SK-N-SH (cell line): ENCODE results near the gene C1S. TPM values are rescaled to one million over a fixed set of nuclear protein-coding genes. Genes with fewer than 3 reads are reported as not detected.

Source experiments
- CTCF ChIA-PET: fragments of 300-600, 350-600 bp; formaldehyde crosslinking; extraction: SDS; loops from one replicate; lab custom pipeline; 2021; lab: Yijun Ruan, JAX
- POLR2A ChIA-PET: fragments of 350-600 bp; sonication (Branson Sonifier 250); formaldehyde crosslinking; extraction: SDS; loops from one replicate; lab custom pipeline; 2020; ENCODE audit warnings: antibody characterized with exemption, inconsistent platforms; lab: Yijun Ruan, JAX
- DNase-seq: peaks from one replicate; pipeline ENCODE4 v3.0.0; 2012
- H2AFZ ChIP-seq: fragments of 200-600 bp; sonication (generic); 2 replicates; pipeline ENCODE4 v1.8.1; 2016; ENCODE audit warnings: antibody characterized with exemption, mild to moderate bottlenecking, low read depth
- H3F3A ChIP-seq: fragments of 200-600 bp; sonication (generic); replicated peaks from 2 replicates; pipeline ENCODE3; 2016; ENCODE audit warnings: antibody characterized with exemption, mild to moderate bottlenecking; ENCODE audit not compliant: insufficient read depth
- H3K27ac ChIP-seq, 2 experiments: fragments of 200-500 bp in 1 of 2; fragments of 200-600 bp in 1 of 2; sonication (Bioruptor generic) in 1 of 2; sonication (generic), shearing (Covaris generic) in 1 of 2; 2 replicates each; pipeline versions ENCODE4 v1.5.1 to v1.6.1; 2014 to 2016; ENCODE audit warnings: low read depth in 2 of 2, inconsistent platforms in 1 of 2, low read length in 1 of 2, mild to moderate bottlenecking in 1 of 2, mixed read lengths in 1 of 2
- H3K27me3 ChIP-seq: fragments of 200-600 bp; sonication (generic), shearing (Covaris generic); 2 replicates; pipeline ENCODE4 v1.6.1; 2016; ENCODE audit warnings: mixed run types; ENCODE audit not compliant: insufficient read depth
- H3K36me3 ChIP-seq, 2 experiments: fragments of 200-500 bp in 1 of 2; fragments of 200-600 bp in 1 of 2; sonication (Bioruptor generic) in 1 of 2; sonication (generic) in 1 of 2; replicated peaks in 1 of 2; 2 replicates each; pipeline versions ENCODE3 to v1.5.1; 2014 to 2016; ENCODE audit warnings: low read length in 1 of 2, mild to moderate bottlenecking in 1 of 2; ENCODE audit not compliant: insufficient read depth in 2 of 2, control insufficient read depth in 1 of 2
- H3K4me1 ChIP-seq, 2 experiments: fragments of 200-500 bp in 1 of 2; fragments of 200-600 bp in 1 of 2; sonication (Bioruptor generic) in 1 of 2; sonication (generic), shearing (Covaris generic) in 1 of 2; 2 replicates each; pipeline versions ENCODE4 v1.5.1 to v1.6.1; 2014 to 2016; ENCODE audit warnings: low read depth in 1 of 2, low read length in 1 of 2, mixed run types in 1 of 2; ENCODE audit not compliant: insufficient read depth in 2 of 2, control insufficient read depth in 1 of 2
- H3K4me2 ChIP-seq: fragments of 200-600 bp; sonication (generic), shearing (Covaris generic); 2 replicates; pipeline ENCODE4 v1.6.1; 2017; ENCODE audit warnings: mixed run types
- H3K4me3 ChIP-seq, 2 experiments: fragments of 200-500 bp in 1 of 2; fragments of 200-600 bp in 1 of 2; sonication (Bioruptor generic) in 1 of 2; sonication (generic), shearing (Covaris generic) in 1 of 2; 2 replicates each; pipeline versions ENCODE4 v1.5.1 to v1.8.1; 2014 to 2016; ENCODE audit warnings: low read depth in 2 of 2, inconsistent platforms in 1 of 2, low read length in 1 of 2, mild to moderate bottlenecking in 1 of 2, mixed read lengths in 1 of 2, moderate library complexity in 1 of 2
- H3K79me2 ChIP-seq: fragments of 200-600 bp; sonication (generic); 2 replicates; pipeline ENCODE4 v1.8.1; 2017; ENCODE audit warnings: mild to moderate bottlenecking; ENCODE audit not compliant: insufficient read depth
- H3K9ac ChIP-seq: fragments of 200-600 bp; sonication (generic); 2 replicates; pipeline ENCODE4 v1.6.1; 2017; ENCODE audit warnings: mixed run types
- H3K9me2 ChIP-seq: fragments of 200-600 bp; sonication (generic); 2 replicates; pipeline ENCODE4 v1.6.1; 2017; ENCODE audit warnings: mixed run types
- H3K9me3 ChIP-seq: fragments of 200-600 bp; sonication (generic); 2 replicates; pipeline ENCODE4 v1.6.1; 2017; ENCODE audit warnings: mixed run types, mild to moderate bottlenecking, moderate library complexity
- H4K20me1 ChIP-seq: fragments of 200-600 bp; sonication (generic); 2 replicates; pipeline ENCODE4 v1.6.1; 2017; ENCODE audit warnings: mild to moderate bottlenecking, mixed run types; ENCODE audit not compliant: insufficient read depth
- CHD2 ChIP-seq: fragments of 150-350 bp; IDR thresholded peaks from 2 replicates; pipeline ENCODE4 v1.6.1; 2018; ENCODE audit warnings: low read length; ENCODE audit not compliant: partially characterized antibody
- ELF1 ChIP-seq: IDR thresholded peaks from 2 replicates; pipeline ENCODE4 v1.4.0; 2012
- EZH2phosphoT487 ChIP-seq: fragments of 200-600 bp; sonication (generic); IDR thresholded peaks from 2 replicates; pipeline ENCODE4 v1.6.1; 2017; ENCODE audit warnings: low read depth, mixed run types, mild to moderate bottlenecking, antibody characterized with exemption, moderate library complexity, borderline replicate concordance
- FOXM1 ChIP-seq: IDR thresholded peaks from 2 replicates; pipeline ENCODE4 v1.4.0; 2012; ENCODE audit warnings: low read depth, mild to moderate bottlenecking
- GATA2 ChIP-seq: sonication (generic); formaldehyde crosslinking; IDR thresholded peaks from 2 replicates; pipeline ENCODE4 v1.5.0; 2020; ENCODE audit warnings: mild to moderate bottlenecking, missing genetic modification reagents
- IRF3 ChIP-seq: fragments of 150-350 bp; IDR thresholded peaks from 2 replicates; pipeline ENCODE4 v1.6.1; 2016; ENCODE audit warnings: mild to moderate bottlenecking, low read depth, low read length
- MEF2A ChIP-seq: IDR thresholded peaks from 2 replicates; pipeline ENCODE4 v1.4.0; 2012; ENCODE audit warnings: low read depth, borderline replicate concordance
- NRF1 ChIP-seq: IDR thresholded peaks from 2 replicates; pipeline ENCODE4 v1.6.1; 2012; ENCODE audit warnings: low read depth, mild to moderate bottlenecking, low read length
- PBX3 ChIP-seq: IDR thresholded peaks from 2 replicates; pipeline ENCODE4; 2012
- POLR2AphosphoS5 ChIP-seq: IDR thresholded peaks from 2 replicates; pipeline ENCODE4 v1.6.1; 2012; ENCODE audit warnings: low read depth, low read length
- RFX5 ChIP-seq: IDR thresholded peaks from 2 replicates; pipeline ENCODE4 v1.6.1; 2012; ENCODE audit warnings: mild to moderate bottlenecking, improper control_type of control experiment, low read length
- SIN3A ChIP-seq: IDR thresholded peaks from 2 replicates; pipeline ENCODE4 v1.6.1; 2012; ENCODE audit warnings: low read depth, mild to moderate bottlenecking, low read length, moderate library complexity, borderline replicate concordance
- SMC3 ChIP-seq: IDR thresholded peaks from 2 replicates; pipeline ENCODE4 v1.6.1; 2012; ENCODE audit warnings: low read depth, low read length, improper control_type of control experiment
- TAF1 ChIP-seq: IDR thresholded peaks from 2 replicates; pipeline ENCODE4 v1.6.1; 2012; ENCODE audit warnings: low read depth, mild to moderate bottlenecking, low read length, moderate library complexity, borderline replicate concordance
- TCF12 ChIP-seq: IDR thresholded peaks from 2 replicates; pipeline ENCODE4 v1.4.0; 2012
- TEAD4 ChIP-seq: IDR thresholded peaks from 2 replicates; pipeline ENCODE4 v1.4.0; 2012; ENCODE audit warnings: mild to moderate bottlenecking, borderline replicate concordance; ENCODE audit not compliant: insufficient read depth
- USF2 ChIP-seq: fragments of 150-350 bp; IDR thresholded peaks from 2 replicates; pipeline ENCODE4 v1.6.1; 2017; ENCODE audit warnings: antibody characterized with exemption, low read length, low read depth, borderline replicate concordance
- YY1 ChIP-seq: IDR thresholded peaks from 2 replicates; pipeline ENCODE4 v1.4.0; 2012; ENCODE audit warnings: low read depth, mild to moderate bottlenecking
- WGBS: methylation state at CpG from one replicate; pipeline ENCODE4 v1.1.6; 2017; ENCODE audit warnings: low lambda C conversion rate; 5-methylcytosine and 5-hydroxymethylcytosine counted together
- polyA plus RNA-seq, 3 experiments: library from polyadenylated mRNA; depleted of rRNA; stranded (reverse); fragments of >200 nt; gene quantifications; 2 replicates each; pipeline ENCODE4 v1.2.3, GENCODE V29; 2012
- TF ChIP-seq, protein P1 (sequence below): IDR thresholded peaks from 2 replicates; pipeline ENCODE4 v1.6.1; 2012; ENCODE audit warnings: mild to moderate bottlenecking, low read depth, low read length, moderate library complexity
- TF ChIP-seq, protein P2 (sequence below): fragments of 200-600 bp; sonication (generic); IDR thresholded peaks from 2 replicates; pipeline ENCODE4 v1.6.1; 2017; ENCODE audit warnings: antibody characterized with exemption, mild to moderate bottlenecking, moderate library complexity

Gene C1S
- polyA plus RNA-seq, 1 of the 3 experiments (the other 2 are of a cell fraction) = 14.5 TPM

- H3F3A ChIP-seq = no peaks in the 10 kb centered on the region
- POLR2A ChIA-PET = no interaction called here
- WGBS = 82% methylated on average over 9 of the region's 9 CpGs
- H3K4me2 ChIP-seq = no peak overlapping the region
- no peak overlapping the region for H3K4me3 ChIP-seq
- TF ChIP-seq YY1 (no peak), USF2 (no peak), SIN3A (no peak), NRF1 (no peak), SMC3 (no peak), TCF12 (no peak), FOXM1 (no peak), TEAD4 (no peak), EZH2phosphoT487 (no peak), TAF1 (no peak), GATA2 (CRISPR knock-in tag) (no peak)
- no peaks in the 10 kb centered on the region for H3K9me2 ChIP-seq
- no peak overlapping the region for H2AFZ ChIP-seq
- H3K27ac ChIP-seq = no peak overlapping the region
- H3K4me1 ChIP-seq = peaks cover 0 to 8% of the 10 kb centered on the region in 2 experiments; a peak in 2 of 4 replicates
- CTCF ChIA-PET = no interaction called here
- H4K20me1 ChIP-seq = no peaks in the 10 kb centered on the region
- H3K9me3 ChIP-seq = no peaks in the 10 kb centered on the region
- DNase-seq = no peak
- H3K36me3 ChIP-seq = no peaks in the 10 kb centered on the region
- no peaks in the 10 kb centered on the region for H3K79me2 ChIP-seq
- no peak overlapping the region for H3K9ac ChIP-seq
- peaks cover 10% of the 10 kb centered on the region; the same call in 1 of the 2 replicates for H3K27me3 ChIP-seq
Observed at GRCh38 chr12:7116916-7117315, 56.4 kb downstream of the C1S start.

GRCh38 chr12:7117670-7118069 lies 57.2 kb downstream of the C1S start:
- WGBS = 63% methylated on average over 3 of the region's 3 CpGs
- TF ChIP-seq POLR2AphosphoS5 (no peak), NRF1 (no peak), MEF2A (no peak), PBX3 (no peak), RFX5 (no peak), IRF3 (no peak), FOXM1 (no peak), SMC3 (no peak), CHD2 (no peak), ELF1 (no peak)
- TF ChIP-seq, protein P1, sequence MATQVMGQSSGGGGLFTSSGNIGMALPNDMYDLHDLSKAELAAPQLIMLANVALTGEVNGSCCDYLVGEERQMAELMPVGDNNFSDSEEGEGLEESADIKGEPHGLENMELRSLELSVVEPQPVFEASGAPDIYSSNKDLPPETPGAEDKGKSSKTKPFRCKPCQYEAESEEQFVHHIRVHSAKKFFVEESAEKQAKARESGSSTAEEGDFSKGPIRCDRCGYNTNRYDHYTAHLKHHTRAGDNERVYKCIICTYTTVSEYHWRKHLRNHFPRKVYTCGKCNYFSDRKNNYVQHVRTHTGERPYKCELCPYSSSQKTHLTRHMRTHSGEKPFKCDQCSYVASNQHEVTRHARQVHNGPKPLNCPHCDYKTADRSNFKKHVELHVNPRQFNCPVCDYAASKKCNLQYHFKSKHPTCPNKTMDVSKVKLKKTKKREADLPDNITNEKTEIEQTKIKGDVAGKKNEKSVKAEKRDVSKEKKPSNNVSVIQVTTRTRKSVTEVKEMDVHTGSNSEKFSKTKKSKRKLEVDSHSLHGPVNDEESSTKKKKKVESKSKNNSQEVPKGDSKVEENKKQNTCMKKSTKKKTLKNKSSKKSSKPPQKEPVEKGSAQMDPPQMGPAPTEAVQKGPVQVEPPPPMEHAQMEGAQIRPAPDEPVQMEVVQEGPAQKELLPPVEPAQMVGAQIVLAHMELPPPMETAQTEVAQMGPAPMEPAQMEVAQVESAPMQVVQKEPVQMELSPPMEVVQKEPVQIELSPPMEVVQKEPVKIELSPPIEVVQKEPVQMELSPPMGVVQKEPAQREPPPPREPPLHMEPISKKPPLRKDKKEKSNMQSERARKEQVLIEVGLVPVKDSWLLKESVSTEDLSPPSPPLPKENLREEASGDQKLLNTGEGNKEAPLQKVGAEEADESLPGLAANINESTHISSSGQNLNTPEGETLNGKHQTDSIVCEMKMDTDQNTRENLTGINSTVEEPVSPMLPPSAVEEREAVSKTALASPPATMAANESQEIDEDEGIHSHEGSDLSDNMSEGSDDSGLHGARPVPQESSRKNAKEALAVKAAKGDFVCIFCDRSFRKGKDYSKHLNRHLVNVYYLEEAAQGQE = no peak
- TF ChIP-seq, protein P2, sequence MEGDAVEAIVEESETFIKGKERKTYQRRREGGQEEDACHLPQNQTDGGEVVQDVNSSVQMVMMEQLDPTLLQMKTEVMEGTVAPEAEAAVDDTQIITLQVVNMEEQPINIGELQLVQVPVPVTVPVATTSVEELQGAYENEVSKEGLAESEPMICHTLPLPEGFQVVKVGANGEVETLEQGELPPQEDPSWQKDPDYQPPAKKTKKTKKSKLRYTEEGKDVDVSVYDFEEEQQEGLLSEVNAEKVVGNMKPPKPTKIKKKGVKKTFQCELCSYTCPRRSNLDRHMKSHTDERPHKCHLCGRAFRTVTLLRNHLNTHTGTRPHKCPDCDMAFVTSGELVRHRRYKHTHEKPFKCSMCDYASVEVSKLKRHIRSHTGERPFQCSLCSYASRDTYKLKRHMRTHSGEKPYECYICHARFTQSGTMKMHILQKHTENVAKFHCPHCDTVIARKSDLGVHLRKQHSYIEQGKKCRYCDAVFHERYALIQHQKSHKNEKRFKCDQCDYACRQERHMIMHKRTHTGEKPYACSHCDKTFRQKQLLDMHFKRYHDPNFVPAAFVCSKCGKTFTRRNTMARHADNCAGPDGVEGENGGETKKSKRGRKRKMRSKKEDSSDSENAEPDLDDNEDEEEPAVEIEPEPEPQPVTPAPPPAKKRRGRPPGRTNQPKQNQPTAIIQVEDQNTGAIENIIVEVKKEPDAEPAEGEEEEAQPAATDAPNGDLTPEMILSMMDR = no peak

More at GRCh38 chr12:7117670-7118069, 57.2 kb downstream of the C1S start:
- Histone ChIP-seq H3K4me2 (no peak overlapping the region), H2AFZ (no peak overlapping the region), H3K27me3 (peaks cover 10% of the 10 kb centered on the region; the same call in 1 of the 2 replicates), H3K9me2 (no peaks in the 10 kb centered on the region), H3K79me2 (no peaks in the 10 kb centered on the region), H3K4me3 (no peak overlapping the region), H3K9me3 (no peaks in the 10 kb centered on the region), H3K27ac (no peak overlapping the region), H3K36me3 (no peaks in the 10 kb centered on the region), H4K20me1 (no peaks in the 10 kb centered on the region), H3K9ac (no peak overlapping the region), H3K4me1 (peaks cover 0 to 8% of the 10 kb centered on the region in 2 experiments; a peak in 2 of 4 replicates), H3F3A (no peaks in the 10 kb centered on the region)
- DNase-seq = no peak
- POLR2A ChIA-PET = no interaction called here
- CTCF ChIA-PET = interaction anchor here (1.2 kb wide), 1 partner anchor 9 kb away, joined by 3 read pairs; the partner anchor contains the start of gene C1RL
